Brain microvascular endothelial cell (primary cell): ENCODE results near the gene TMEM72.
"Not testable (repeated sequence)": the region's sequence is repeated elsewhere in the genome, so short reads cannot be mapped to it uniquely, and the experiment has no call there.

Experiments used
- DNase-seq: peaks from one replicate; pipeline ENCODE4 v3.0.0-alpha.2; 2020
- H3K27ac ChIP-seq: fragments of 250-450 bp; sonication (Bioruptor Pico); 2 replicates; pipeline ENCODE4 v1.5.1; 2020; ENCODE audit warnings: mild to moderate bottlenecking, moderate library complexity
- H3K27me3 ChIP-seq: fragments of 250-450 bp; sonication (Bioruptor Pico); replicated peaks from 2 replicates; pipeline ENCODE4 v1.5.1; 2020; ENCODE audit warnings: mild to moderate bottlenecking
- H3K36me3 ChIP-seq: fragments of 250-450 bp; sonication (Bioruptor Pico); replicated peaks from 2 replicates; pipeline ENCODE4 v1.5.1; 2020; ENCODE audit warnings: mild to moderate bottlenecking
- H3K4me3 ChIP-seq: 2 replicates; pipeline ENCODE4 v1.5.1; 2011; ENCODE audit warnings: low read depth, mild to moderate bottlenecking, control low read depth, low read length, moderate library complexity
- CTCF ChIP-seq: IDR thresholded peaks from 2 replicates; pipeline ENCODE4 v1.5.1; 2011; ENCODE audit warnings: low read depth, mild to moderate bottlenecking, moderate library complexity, low read length, control low read depth, inconsistent platforms; ENCODE audit errors: missing control alignments
- in situ Hi-C: cut with HindIII; loops from 2 replicates; pipeline ENCODE4 v1.10.0; 2017; ENCODE audit warnings: low sequenced_read_pairs, low pct_ligation_motif_present

The TMEM72 gene

GRCh38 chr10:44864637-44865288 is 46.4 kb upstream of the TMEM72 start:
- TF ChIP-seq CTCF: peak; percentile 97
- Histone ChIP-seq H3K27me3 (no peaks in the 10 kb centered on the region), H3K27ac (peak overlapping the region; percentile 74), H3K36me3 (no peaks in the 10 kb centered on the region), H3K4me3 (peak overlapping the region; percentile 62)
- peak; percentile 88 for DNase-seq
- in situ Hi-C loops: loop anchor here (25.0 kb wide), 1 partner anchor 1202 kb away; no protein-coding TSS in a partner anchor

- H3K27ac ChIP-seq: no peak overlapping the region
- in situ Hi-C loops: loop anchor here (25.0 kb wide), 1 partner anchor 1203 kb away; no protein-coding TSS in a partner anchor
- no peak for TF ChIP-seq CTCF
- no peaks in the 10 kb centered on the region for H3K27me3 ChIP-seq
- no peak overlapping the region for H3K4me3 ChIP-seq
- DNase-seq: no peak
- H3K36me3 ChIP-seq: no peaks in the 10 kb centered on the region
These were observed 45.9 kb upstream of the TMEM72 start for GRCh38 chr10:44865289-44865671.

- in situ Hi-C loops: loop anchor here (25.0 kb wide), 1 partner anchor 1204 kb away; no protein-coding TSS in a partner anchor
- not testable (repeated sequence) for H3K27me3 ChIP-seq, H3K27ac ChIP-seq
These were observed 44.8 kb upstream of the TMEM72 start for GRCh38 chr10:44866367-44866766.

GRCh38 chr10:44870031-44870430 is 41.1 kb upstream of the TMEM72 start:
- H3K36me3 ChIP-seq: no peaks in the 10 kb centered on the region
- H3K4me3 ChIP-seq: no peak overlapping the region
- in situ Hi-C loops: loop anchor here (25.0 kb wide), 1 partner anchor 1208 kb away; no protein-coding TSS in a partner anchor
- no peak overlapping the region for H3K27ac ChIP-seq
- H3K27me3 ChIP-seq: no peaks in the 10 kb centered on the region
- TF ChIP-seq CTCF: no peak
- DNase-seq: no peak

More at GRCh38 chr10:44866367-44866766, 44.8 kb upstream of the TMEM72 start:
- not testable (repeated sequence) for DNase-seq, H3K4me3 ChIP-seq, H3K36me3 ChIP-seq

- H3K4me3 ChIP-seq: no peak overlapping the region
- H3K36me3 ChIP-seq: no peaks in the 10 kb centered on the region
- H3K27ac ChIP-seq: no peak overlapping the region
- DNase-seq: no peak
- H3K27me3 ChIP-seq: no peaks in the 10 kb centered on the region
- in situ Hi-C loops: loop anchor here (25.0 kb wide), 1 partner anchor 1211 kb away; no protein-coding TSS in a partner anchor
- no peak for TF ChIP-seq CTCF
These were observed 38.0 kb upstream of the TMEM72 start for GRCh38 chr10:44873160-44873559.

- no peak for TF ChIP-seq CTCF
- H3K4me3 ChIP-seq: no peak overlapping the region
- H3K27me3 ChIP-seq: no peaks in the 10 kb centered on the region
- no peak overlapping the region for H3K27ac ChIP-seq
- no peaks in the 10 kb centered on the region for H3K36me3 ChIP-seq
- in situ Hi-C loops: loop anchor here (25.0 kb wide), 1 partner anchor 1212 kb away; no protein-coding TSS in a partner anchor
- DNase-seq: no peak
These were observed 37.0 kb upstream of the TMEM72 start for GRCh38 chr10:44874166-44874565.
